HG02885 (cell line): ENCODE results near the gene DRC1.
"Not testable (repeated sequence)": the region's sequence is repeated elsewhere in the genome, so short reads cannot be mapped to it uniquely, and the experiment has no call there.

Source experiments
- ATAC-seq: cut with Tn5 transposase; IDR thresholded peaks from one replicate; pipeline ENCODE4 v1.9.1; 2021; ENCODE audit warnings: mild to moderate bottlenecking; ENCODE audit not compliant: unreplicated experiment, poor library complexity

Gene DRC1

GRCh38 chr2:26401739-26402541, at the start of gene DRC1:
DRC1 (plus strand) TSS chr2:26401920; CDS start chr2:26401990, 70 bp downstream.
- ATAC-seq = no peak

- no peak for ATAC-seq
Measured at GRCh38 chr2:26352892-26353291, 48.8 kb upstream of the DRC1 start.

GRCh38 chr2:26354469-26354868, 47.3 kb upstream of the DRC1 start:
- ATAC-seq = not testable (repeated sequence)

GRCh38 chr2:26355038-26355995, 46.4 kb upstream of the DRC1 start:
- ATAC-seq = no peak

- no peak for ATAC-seq
Measured at GRCh38 chr2:26356111-26356510, 45.6 kb upstream of the DRC1 start.

GRCh38 chr2:26356771-26357170, 44.9 kb upstream of the DRC1 start:
- no peak for ATAC-seq

- no peak for ATAC-seq
Measured at GRCh38 chr2:26359886-26360473, 41.7 kb upstream of the DRC1 start.

- ATAC-seq = no peak
Measured at GRCh38 chr2:26363323-26363722, 38.4 kb upstream of the DRC1 start.

GRCh38 chr2:26363958-26364357, 37.8 kb upstream of the DRC1 start:
- ATAC-seq = no peak

- ATAC-seq = no peak
Measured at GRCh38 chr2:26364669-26365068, 37.1 kb upstream of the DRC1 start.

GRCh38 chr2:26366957-26367356, 34.8 kb upstream of the DRC1 start:
- no peak for ATAC-seq

GRCh38 chr2:26369664-26370063, 32.1 kb upstream of the DRC1 start:
- ATAC-seq = not testable (repeated sequence)

- ATAC-seq = not testable (repeated sequence)
Measured at GRCh38 chr2:26370909-26371308, 30.8 kb upstream of the DRC1 start.

- no peak for ATAC-seq
Measured at GRCh38 chr2:26376799-26377198, 24.9 kb upstream of the DRC1 start.

GRCh38 chr2:26380281-26380680, 21.4 kb upstream of the DRC1 start:
- no peak for ATAC-seq

GRCh38 chr2:26382564-26382963, 19.2 kb upstream of the DRC1 start:
- ATAC-seq = no peak

- no peak for ATAC-seq
Measured at GRCh38 chr2:26384183-26384582, 17.5 kb upstream of the DRC1 start.

GRCh38 chr2:26384597-26384996, 17.1 kb upstream of the DRC1 start:
- no peak for ATAC-seq

- no peak for ATAC-seq
Measured at GRCh38 chr2:26387189-26387588, 14.5 kb upstream of the DRC1 start.

- no peak for ATAC-seq
Measured at GRCh38 chr2:26394694-26395093, 7.0 kb upstream of the DRC1 start.

GRCh38 chr2:26395394-26395793, 6.3 kb upstream of the DRC1 start:
- ATAC-seq = no peak
